ENCODE data around the gene GSG1L.

Gene GSG1L

GRCh38 chr16:28011223-28011622 lies 52.3 kb downstream of the GSG1L start:
- no peak for DNase-seq (ENCODE audit: low read depth)
- Histone ChIP-seq H3K4me3 (ENCODE audit: low read length) (no peak overlapping the region), H3K9me3 (ENCODE audit: control insufficient read depth, low read length) (no peaks in the 10 kb centered on the region), H3K4me1 (ENCODE audit: control insufficient read depth, insufficient read depth, low read length) (peaks cover 6% of the 10 kb centered on the region), H3K9ac (ENCODE audit: low read length) (no peak overlapping the region), H3K27me3 (replicated peaks; ENCODE audit: control insufficient read depth, insufficient read depth, low read length) (peaks cover 28% of the 10 kb centered on the region), H3K36me3 (ENCODE audit: control insufficient read depth, insufficient read depth, low read length, severe bottlenecking) (no peaks in the 10 kb centered on the region)

- H3K4me1 ChIP-seq (ENCODE audit: control insufficient read depth, insufficient read depth, low read length): peaks cover 6% of the 10 kb centered on the region
- H3K9me3 ChIP-seq (ENCODE audit: control insufficient read depth, low read length): no peaks in the 10 kb centered on the region
- DNase-seq (ENCODE audit: low read depth): peak; percentile 19
- no peak overlapping the region for H3K9ac ChIP-seq (ENCODE audit: low read length)
- H3K27me3 ChIP-seq (replicated peaks; ENCODE audit: control insufficient read depth, insufficient read depth, low read length): peaks cover 27% of the 10 kb centered on the region
- no peaks in the 10 kb centered on the region for H3K36me3 ChIP-seq (ENCODE audit: control insufficient read depth, insufficient read depth, low read length, severe bottlenecking)
- no peak overlapping the region for H3K4me3 ChIP-seq (ENCODE audit: low read length)
These were observed 52.8 kb downstream of the GSG1L start for GRCh38 chr16:28010671-28011070.

GRCh38 chr16:28009586-28010373 lies 53.7 kb downstream of the GSG1L start:
- DNase-seq (ENCODE audit: low read depth): no peak
- Histone ChIP-seq H3K4me3 (ENCODE audit: low read length) (no peak overlapping the region), H3K9ac (ENCODE audit: low read length) (no peak overlapping the region), H3K9me3 (ENCODE audit: control insufficient read depth, low read length) (no peaks in the 10 kb centered on the region), H3K27me3 (replicated peaks; ENCODE audit: control insufficient read depth, insufficient read depth, low read length) (peaks cover 22% of the 10 kb centered on the region), H3K36me3 (ENCODE audit: control insufficient read depth, insufficient read depth, low read length, severe bottlenecking) (no peaks in the 10 kb centered on the region), H3K4me1 (ENCODE audit: control insufficient read depth, insufficient read depth, low read length) (peaks cover 6% of the 10 kb centered on the region)

- no peaks in the 10 kb centered on the region for H3K4me1 ChIP-seq (ENCODE audit: control insufficient read depth, insufficient read depth, low read length)
- no peak overlapping the region for H3K9ac ChIP-seq (ENCODE audit: low read length)
- DNase-seq (ENCODE audit: low read depth): no peak
- no peaks in the 10 kb centered on the region for H3K36me3 ChIP-seq (ENCODE audit: control insufficient read depth, insufficient read depth, low read length, severe bottlenecking)
- H3K9me3 ChIP-seq (ENCODE audit: control insufficient read depth, low read length): no peaks in the 10 kb centered on the region
- H3K27me3 ChIP-seq (replicated peaks; ENCODE audit: control insufficient read depth, insufficient read depth, low read length): peaks cover 15% of the 10 kb centered on the region
- H3K4me3 ChIP-seq (ENCODE audit: low read length): no peak overlapping the region
These were observed 59.6 kb downstream of the GSG1L start for GRCh38 chr16:28003923-28004322.

- no peak for DNase-seq (ENCODE audit: low read depth)
These were observed 60.3 kb downstream of the GSG1L start for GRCh38 chr16:28003021-28003865.

GRCh38 chr16:28001642-28002041 lies 61.9 kb downstream of the GSG1L start:
- no peak for DNase-seq (ENCODE audit: low read depth)
- no peaks in the 10 kb centered on the region for H3K9me3 ChIP-seq (ENCODE audit: control insufficient read depth, low read length)
- H3K27me3 ChIP-seq (replicated peaks; ENCODE audit: control insufficient read depth, insufficient read depth, low read length): peaks cover 9% of the 10 kb centered on the region
- no peaks in the 10 kb centered on the region for H3K4me1 ChIP-seq (ENCODE audit: control insufficient read depth, insufficient read depth, low read length)
- no peak overlapping the region for H3K4me3 ChIP-seq (ENCODE audit: low read length)
- H3K36me3 ChIP-seq (ENCODE audit: control insufficient read depth, insufficient read depth, low read length, severe bottlenecking): no peaks in the 10 kb centered on the region
- H3K9ac ChIP-seq (ENCODE audit: low read length): no peak overlapping the region

More at GRCh38 chr16:28003021-28003865, 60.3 kb downstream of the GSG1L start:
- H3K9me3 ChIP-seq (ENCODE audit: control insufficient read depth, low read length): no peaks in the 10 kb centered on the region
- H3K27me3 ChIP-seq (replicated peaks; ENCODE audit: control insufficient read depth, insufficient read depth, low read length): peaks cover 15% of the 10 kb centered on the region
- no peak overlapping the region for H3K4me3 ChIP-seq (ENCODE audit: low read length)
- no peak overlapping the region for H3K9ac ChIP-seq (ENCODE audit: low read length)
- no peaks in the 10 kb centered on the region for H3K36me3 ChIP-seq (ENCODE audit: control insufficient read depth, insufficient read depth, low read length, severe bottlenecking)
- no peaks in the 10 kb centered on the region for H3K4me1 ChIP-seq (ENCODE audit: control insufficient read depth, insufficient read depth, low read length)

GRCh38 chr16:28001184-28001583 lies 62.3 kb downstream of the GSG1L start:
- Histone ChIP-seq H3K4me3 (ENCODE audit: low read length) (no peak overlapping the region), H3K27me3 (replicated peaks; ENCODE audit: control insufficient read depth, insufficient read depth, low read length) (peaks cover 9% of the 10 kb centered on the region), H3K9me3 (ENCODE audit: control insufficient read depth, low read length) (no peaks in the 10 kb centered on the region), H3K9ac (ENCODE audit: low read length) (no peak overlapping the region), H3K36me3 (ENCODE audit: control insufficient read depth, insufficient read depth, low read length, severe bottlenecking) (no peaks in the 10 kb centered on the region), H3K4me1 (ENCODE audit: control insufficient read depth, insufficient read depth, low read length) (no peaks in the 10 kb centered on the region)
- no peak for DNase-seq (ENCODE audit: low read depth)

- Histone ChIP-seq H3K27me3 (replicated peaks; ENCODE audit: control insufficient read depth, insufficient read depth, low read length) (peaks cover 9% of the 10 kb centered on the region), H3K4me1 (ENCODE audit: control insufficient read depth, insufficient read depth, low read length) (no peaks in the 10 kb centered on the region), H3K9me3 (ENCODE audit: control insufficient read depth, low read length) (no peaks in the 10 kb centered on the region), H3K36me3 (ENCODE audit: control insufficient read depth, insufficient read depth, low read length, severe bottlenecking) (no peaks in the 10 kb centered on the region), H3K4me3 (ENCODE audit: low read length) (no peak overlapping the region), H3K9ac (ENCODE audit: low read length) (no peak overlapping the region)
- DNase-seq (ENCODE audit: low read depth): no peak
These were observed 63.0 kb downstream of the GSG1L start for GRCh38 chr16:28000314-28001169.

- no peaks in the 10 kb centered on the region for H3K9me3 ChIP-seq (ENCODE audit: control insufficient read depth, low read length)
- no peaks in the 10 kb centered on the region for H3K4me1 ChIP-seq (ENCODE audit: control insufficient read depth, insufficient read depth, low read length)
- DNase-seq (ENCODE audit: low read depth): no peak
- no peak overlapping the region for H3K4me3 ChIP-seq (ENCODE audit: low read length)
- no peak overlapping the region for H3K9ac ChIP-seq (ENCODE audit: low read length)
- H3K36me3 ChIP-seq (ENCODE audit: control insufficient read depth, insufficient read depth, low read length, severe bottlenecking): no peaks in the 10 kb centered on the region
- H3K27me3 ChIP-seq (replicated peaks; ENCODE audit: control insufficient read depth, insufficient read depth, low read length): peaks cover 12% of the 10 kb centered on the region
These were observed 63.8 kb downstream of the GSG1L start for GRCh38 chr16:27999687-28000086.

GRCh38 chr16:27995378-27995777 lies 68.1 kb downstream of the GSG1L start:
- H3K36me3 ChIP-seq (ENCODE audit: control insufficient read depth, insufficient read depth, low read length, severe bottlenecking): no peaks in the 10 kb centered on the region
- peaks cover 9% of the 10 kb centered on the region for H3K9me3 ChIP-seq (ENCODE audit: control insufficient read depth, low read length)
- H3K4me1 ChIP-seq (ENCODE audit: control insufficient read depth, insufficient read depth, low read length): no peaks in the 10 kb centered on the region
- H3K27me3 ChIP-seq (replicated peaks; ENCODE audit: control insufficient read depth, insufficient read depth, low read length): peaks cover 3% of the 10 kb centered on the region
- DNase-seq (ENCODE audit: low read depth): no peak
- no peak overlapping the region for H3K9ac ChIP-seq (ENCODE audit: low read length)
- H3K4me3 ChIP-seq (ENCODE audit: low read length): no peak overlapping the region

GRCh38 chr16:27994686-27995085 lies 68.8 kb downstream of the GSG1L start:
- no peak for DNase-seq (ENCODE audit: low read depth)
- no peaks in the 10 kb centered on the region for H3K36me3 ChIP-seq (ENCODE audit: control insufficient read depth, insufficient read depth, low read length, severe bottlenecking)
- no peaks in the 10 kb centered on the region for H3K4me1 ChIP-seq (ENCODE audit: control insufficient read depth, insufficient read depth, low read length)
- H3K4me3 ChIP-seq (ENCODE audit: low read length): no peak overlapping the region
- H3K9ac ChIP-seq (ENCODE audit: low read length): no peak overlapping the region
- H3K9me3 ChIP-seq (ENCODE audit: control insufficient read depth, low read length): peaks cover 9% of the 10 kb centered on the region
- H3K27me3 ChIP-seq (replicated peaks; ENCODE audit: control insufficient read depth, insufficient read depth, low read length): peaks cover 3% of the 10 kb centered on the region
